ENCODE measurements around the gene HAL. TPM values are rescaled to one million over a fixed set of nuclear protein-coding genes. Genes with fewer than 3 reads are reported as not detected.
A peak's percentile ranks its signal among the peaks of the same experiment; 100 is the strongest.

The HAL gene
- polyA plus RNA-seq, 1 of the 3 experiments (the other 2 are of a cell fraction) = 0.08 TPM

GRCh38 chr12:96015672-96016071 lies 19.5 kb upstream of the HAL start (continued):
- no peak for TF ChIP-seq SIN3A (IDR thresholded peaks at IDR 0.05; ENCODE audit: borderline replicate concordance, low read depth, low read length)

GRCh38 chr12:96014943-96015599 lies 18.9 kb upstream of the HAL start:
- Histone ChIP-seq H3K9me2 (no peaks in the 10 kb centered on the region), H2AFZ (ENCODE audit: low read depth) (no peak overlapping the region), H3K4me1 (ENCODE audit: control insufficient read depth in 1 of 2, insufficient read depth in 2 of 2, low read depth in 1 of 2, low read length in 1 of 2) (no peaks in the 10 kb centered on the region), H3K27ac (ENCODE audit: low read depth in 2 of 2, low read length in 1 of 2) (no peak overlapping the region), H3K4me2 (no peak overlapping the region), H3K79me2 (ENCODE audit: insufficient read depth) (no peaks in the 10 kb centered on the region), H3F3A (replicated peaks; ENCODE audit: insufficient read depth) (no peaks in the 10 kb centered on the region), H3K36me3 (replicated peaks in 1 of 2; ENCODE audit: control insufficient read depth in 1 of 2, insufficient read depth in 2 of 2, low read length in 1 of 2) (peaks cover 38 to 71% of the 10 kb centered on the region in 2 experiments), H3K9me3 (no peaks in the 10 kb centered on the region), H3K27me3 (ENCODE audit: insufficient read depth) (no peaks in the 10 kb centered on the region), H4K20me1 (ENCODE audit: insufficient read depth) (no peaks in the 10 kb centered on the region), H3K9ac (no peak overlapping the region), H3K4me3 (ENCODE audit: low read depth in 2 of 2, low read length in 1 of 2) (no peak overlapping the region)
- DNase-seq = no peak
- WGBS (ENCODE audit: low lambda C conversion rate) = 93% methylated on average over 3 of the region's 3 CpGs
- TF ChIP-seq ZBTB33 (IDR thresholded peaks at IDR 0.05; ENCODE audit: borderline replicate concordance, low read depth) = no peak
- TF ChIP-seq RAD21 (IDR thresholded peaks at IDR 0.05; ENCODE audit: low read length) = no peak
- no peak for TF ChIP-seq EZH2phosphoT487 (IDR thresholded peaks at IDR 0.05; ENCODE audit: borderline replicate concordance, low read depth)
- no peak for TF ChIP-seq NRF1 (IDR thresholded peaks at IDR 0.05; ENCODE audit: low read depth, low read length)
- no peak for TF ChIP-seq FOSL2 (IDR thresholded peaks at IDR 0.05; ENCODE audit: borderline replicate concordance, low read depth)
- TF ChIP-seq GATA2 (CRISPR knock-in tag; IDR thresholded peaks at IDR 0.05) = no peak
- no peak for TF ChIP-seq SMC3 (IDR thresholded peaks at IDR 0.05; ENCODE audit: low read depth, low read length)
- no peak for TF ChIP-seq TEAD4 (IDR thresholded peaks at IDR 0.05; ENCODE audit: borderline replicate concordance, insufficient read depth)
- ChIA-PET CTCF (interaction anchor here (1.4 to 6.3 kb wide), 3 partner anchors 16 to 501 kb away, joined by 9 to 39 read pairs (median 9); no protein-coding TSS in a partner anchor), POLR2A (no interaction called here)

- Histone ChIP-seq H3K9me2 (no peaks in the 10 kb centered on the region), H3K4me1 (ENCODE audit: control insufficient read depth in 1 of 2, insufficient read depth in 2 of 2, low read depth in 1 of 2, low read length in 1 of 2) (peaks cover 0 to 6% of the 10 kb centered on the region in 2 experiments; a peak in 2 of 4 replicates), H3K79me2 (ENCODE audit: insufficient read depth) (no peaks in the 10 kb centered on the region), H3K9me3 (no peaks in the 10 kb centered on the region), H3K36me3 (replicated peaks in 1 of 2; ENCODE audit: control insufficient read depth in 1 of 2, insufficient read depth in 2 of 2, low read length in 1 of 2) (peaks cover 46 to 81% of the 10 kb centered on the region in 2 experiments), H2AFZ (ENCODE audit: low read depth) (no peak overlapping the region), H3K4me2 (no peak overlapping the region), H3F3A (replicated peaks; ENCODE audit: insufficient read depth) (no peaks in the 10 kb centered on the region), H3K9ac (no peak overlapping the region), H3K4me3 (ENCODE audit: low read depth in 2 of 2, low read length in 1 of 2) (no peak overlapping the region), H3K27ac (ENCODE audit: low read depth in 2 of 2, low read length in 1 of 2) (peak overlapping the region in 1 of 2 experiments; percentile 25; a peak in 2 of 4 replicates), H3K27me3 (ENCODE audit: insufficient read depth) (no peaks in the 10 kb centered on the region), H4K20me1 (ENCODE audit: insufficient read depth) (no peaks in the 10 kb centered on the region)
- TF ChIP-seq CTCF (IDR thresholded peaks at IDR 0.05) (no peak), EZH2phosphoT487 (IDR thresholded peaks at IDR 0.05; ENCODE audit: borderline replicate concordance, low read depth) (no peak), ZBTB33 (IDR thresholded peaks at IDR 0.05; ENCODE audit: borderline replicate concordance, low read depth) (no peak), EP300 (IDR thresholded peaks at IDR 0.05; ENCODE audit: borderline replicate concordance in 1 of 2, low read depth in 1 of 2, low read length in 1 of 2) (peak in 1 of 2 experiments; percentile 10; a peak in 1 of 4 replicates), FOSL2 (IDR thresholded peaks at IDR 0.05; ENCODE audit: borderline replicate concordance, low read depth) (no peak), USF2 (IDR thresholded peaks at IDR 0.05; ENCODE audit: borderline replicate concordance, low read depth, low read length) (no peak), GATA2 (CRISPR knock-in tag; IDR thresholded peaks at IDR 0.05) (peak; percentile 31; the same call in 1 of the 2 replicates)
- WGBS (ENCODE audit: low lambda C conversion rate) = 24% methylated on average over 1 of the region's 1 CpG
- DNase-seq = no peak
- CTCF ChIA-PET = interaction anchor here (0.6 to 4.0 kb wide), 4 partner anchors 9 to 213 kb away, joined by 3 to 20 read pairs (median 10); partner anchors contain the start of gene HAL
- POLR2A ChIA-PET = interaction anchor here (0.7 kb wide), 1 partner anchor 1637 kb away, joined by 4 read pairs; no protein-coding TSS in a partner anchor
These were observed 11.6 kb upstream of the HAL start for GRCh38 chr12:96007729-96008128.
